K562 (cell line): Measurements from ENCODE around the gene SART1. TPM values are rescaled to one million over a fixed set of nuclear protein-coding genes. Genes with fewer than 3 reads are reported as not detected.

Experiments
- ATAC-seq: fragments of 200-7000 bp; cut with Tn5 transposase; 3 replicates; pipeline ENCODE4 v1.9.1; 2020; ENCODE audit warnings: moderate library complexity
- BruUV-seq: library from RNA; stranded (reverse); fragments of 400-500 nt; replicated peaks from 2 replicates; lab custom pipeline; 2021; lab: Mats Ljungman, UMichigan
- CTCF ChIA-PET: fragments of 300-600 bp; formaldehyde crosslinking; extraction: SDS; loops from one replicate; lab custom pipeline; 2021; ENCODE audit warnings: low intra/inter-chr PET ratio; lab: Yijun Ruan, JAX
- POLR2A ChIA-PET: fragments of 300-600, 350-650 bp; sonication (Branson Sonifier 250); formaldehyde crosslinking; extraction: SDS; loops from one replicate; lab custom pipeline; 2021; ENCODE audit warnings: antibody characterized with exemption, inconsistent platforms; lab: Yijun Ruan, JAX
- DNase-seq, 4 experiments: peaks; one replicate each; pipeline versions ENCODE4 v3.0.0 to v3.0.0-alpha.2; 2011 to 2018; ENCODE audit warnings: low spot score in 3 of 4, mixed read lengths in 3 of 4; ENCODE audit errors: extremely low read depth in 1 of 4
- FAIRE-seq: peaks from 2 replicates; lab custom pipeline; 2011; peaks lifted over from hg19 to GRCh38; lab: Jason Lieb, UNC
- H2AFZ ChIP-seq: 2 replicates; pipeline ENCODE4 v1.6.0; 2011; ENCODE audit warnings: low read depth, low read length, control low read depth, inconsistent platforms
- H3K27ac ChIP-seq: fragments of 200-600 bp; 3 replicates; pipeline ENCODE4 v1.8.0; 2011; ENCODE audit warnings: low read depth, mild to moderate bottlenecking, control low read depth, inconsistent platforms, low read length, moderate library complexity, mixed read lengths; ENCODE audit errors: extremely low read depth
- H3K27me3 ChIP-seq, 2 experiments: fragments of 300-600 bp in 1 of 2; 2 replicates in 1 of 2; 3 replicates in 1 of 2; pipeline versions ENCODE4 v1.6.0 to v1.8.0; 2011; ENCODE audit warnings: inconsistent platforms in 2 of 2, low read length in 2 of 2, mild to moderate bottlenecking in 1 of 2, mixed read lengths in 1 of 2, moderate library complexity in 1 of 2; ENCODE audit not compliant: control insufficient read depth in 2 of 2, insufficient read depth in 2 of 2
- H3K36me3 ChIP-seq: fragments of 300-600 bp; 3 replicates; pipeline ENCODE4 v1.8.0; 2011; ENCODE audit warnings: mild to moderate bottlenecking, low read length, inconsistent platforms; ENCODE audit not compliant: control insufficient read depth, insufficient read depth
- H3K4me1 ChIP-seq, 2 experiments: fragments of 200-600 bp in 1 of 2; replicated peaks in 1 of 2; 2 replicates in 1 of 2; 3 replicates in 1 of 2; pipeline versions ENCODE4 v1.5.1 to v1.8.0; 2011; ENCODE audit warnings: inconsistent platforms in 2 of 2, low read length in 2 of 2, mild to moderate bottlenecking in 1 of 2, mixed read lengths in 1 of 2, moderate library complexity in 1 of 2; ENCODE audit not compliant: control insufficient read depth in 2 of 2, insufficient read depth in 2 of 2
- H3K4me2 ChIP-seq: 2 replicates; pipeline ENCODE4 v1.6.1; 2011; ENCODE audit warnings: low read length, control low read depth, inconsistent platforms, mixed read lengths; ENCODE audit not compliant: insufficient read depth
- H3K4me3 ChIP-seq: fragments of 200-600 bp; sonication (generic), shearing (Covaris generic); 2 replicates; pipeline ENCODE4 v1.5.1; 2016; ENCODE audit warnings: control low read depth, inconsistent platforms
- H3K79me2 ChIP-seq: fragments of 200-600 bp; 3 replicates; pipeline ENCODE4 v1.8.0; 2011; ENCODE audit warnings: low read length, inconsistent platforms; ENCODE audit not compliant: control insufficient read depth, insufficient read depth
- H3K9ac ChIP-seq, 2 experiments: 2 replicates each; pipeline versions ENCODE4 v1.6.0 to v1.6.1; 2011; ENCODE audit warnings: low read depth in 2 of 2, low read length in 2 of 2, control low read depth in 1 of 2, inconsistent platforms in 1 of 2, mild to moderate bottlenecking in 1 of 2, mixed read lengths in 1 of 2; ENCODE audit not compliant: insufficient read depth in 1 of 2
- H3K9me1 ChIP-seq: one replicate; pipeline ENCODE4 v1.6.0; 2011; ENCODE audit warnings: inconsistent platforms, mild to moderate bottlenecking, low read length, moderate library complexity; ENCODE audit not compliant: control insufficient read depth, insufficient read depth
- H3K9me3 ChIP-seq: replicated peaks from 2 replicates; pipeline ENCODE4 v1.5.1; 2011; ENCODE audit warnings: low read depth, low read length, inconsistent platforms; ENCODE audit not compliant: control insufficient read depth, insufficient read depth
- H4K20me1 ChIP-seq: replicated peaks from 2 replicates; pipeline ENCODE4 v1.6.1; 2011; ENCODE audit warnings: low read length, inconsistent platforms, mixed read lengths; ENCODE audit not compliant: control insufficient read depth, insufficient read depth
- ARID1B ChIP-seq: fragments of 450-650 bp; IDR thresholded peaks from 2 replicates; pipeline ENCODE4 v1.6.1; 2016; ENCODE audit warnings: antibody characterized with exemption, mild to moderate bottlenecking, inconsistent platforms
- DPF2 ChIP-seq: fragments of 450-650 bp; IDR thresholded peaks from 2 replicates; pipeline ENCODE4 v1.6.1; 2016
- FOXK2 ChIP-seq, 2 experiments: fragments of 450-650 bp; IDR thresholded peaks in 1 of 2; conservative IDR thresholded peaks in 1 of 2; 2 replicates each; pipeline ENCODE4 v1.6.1; 2016; ENCODE audit warnings: low read depth in 2 of 2, mild to moderate bottlenecking in 1 of 2
- JUN ChIP-seq, 2 experiments: sonication (generic) in 1 of 2; formaldehyde crosslinking in 1 of 2; IDR thresholded peaks; 2 replicates each; pipeline versions ENCODE4 v1.6.1 to v1.8.0; 2012 to 2022; ENCODE audit warnings: borderline replicate concordance in 2 of 2, mild to moderate bottlenecking in 2 of 2, improper control_type of control experiment in 1 of 2, low read depth in 1 of 2, low read length in 1 of 2, missing genetic modification reagents in 1 of 2
- JUND ChIP-seq, 2 experiments: IDR thresholded peaks; 2 replicates in 1 of 2; 3 replicates in 1 of 2; pipeline ENCODE4 v1.6.1; 2011; ENCODE audit warnings: borderline replicate concordance in 2 of 2, low read depth in 2 of 2, low read length in 2 of 2, improper control_type of control experiment in 1 of 2, missing biosample characterization in 1 of 2, missing genetic modification characterization in 1 of 2, missing genetic modification reagents in 1 of 2
- MIER1 ChIP-seq: fragments of 450-650 bp; IDR thresholded peaks from 2 replicates; pipeline ENCODE4 v1.6.1; 2016; ENCODE audit warnings: antibody characterized with exemption, mild to moderate bottlenecking, low read depth
- NFE2 ChIP-seq: IDR thresholded peaks from 2 replicates; pipeline ENCODE4 v1.6.1; 2014; ENCODE audit warnings: antibody characterized with exemption, low read depth
- POLR2G ChIP-seq: fragments of 200-400 bp; formaldehyde crosslinking; IDR thresholded peaks from 2 replicates; pipeline ENCODE4 v1.6.1; 2017; ENCODE audit warnings: low read depth, mild to moderate bottlenecking, antibody characterized with exemption, low read length, moderate library complexity
- RUNX1 ChIP-seq: sonication (generic); IDR thresholded peaks from 2 replicates; pipeline ENCODE4 v1.6.1; 2016; ENCODE audit warnings: antibody characterized with exemption, low read depth
- SAFB ChIP-seq: fragments of 200-400 bp; formaldehyde crosslinking; IDR thresholded peaks from 2 replicates; pipeline ENCODE4 v1.6.1; 2017; ENCODE audit warnings: low read depth, low read length, borderline replicate concordance
- SMARCA5 ChIP-seq: fragments of 450-650 bp; IDR thresholded peaks from 2 replicates; pipeline ENCODE4 v1.6.1; 2016
- ZNF282 ChIP-seq: sonication (generic); formaldehyde crosslinking; IDR thresholded peaks from 2 replicates; pipeline ENCODE4 v1.8.1; 2023; ENCODE audit warnings: missing genetic modification reagents
- WGBS: fragments of 100-300 bp; shearing (Covaris generic); methylation state at CpG from one replicate; pipeline ENCODE4 v1.1.6; 2016; ENCODE audit warnings: low coverage, mixed read lengths; ENCODE audit not compliant: insufficient coverage; ENCODE audit errors: missing lambda C conversion rate; 5-methylcytosine and 5-hydroxymethylcytosine counted together
- in situ Hi-C: fragments of 300-500 bp; cut with MboI; formaldehyde crosslinking; loops from 4 replicates; pipeline ENCODE4 v1.15.0; 2018; ENCODE audit warnings: inconsistent platforms, mixed read lengths
- intact Hi-C: fragments of 100-400 bp; cut with micrococcal nuclease; formaldehyde crosslinking; loops from 2 replicates; pipeline ENCODE4 v1.14.2; 2022
- polyA plus RNA-seq, 8 experiments: library from polyadenylated mRNA; depleted of rRNA in 4 of 8; stranded (reverse) in 5 of 8; unstranded in 3 of 8; fragments of >200 nt; fragmentation: Nextera tagmentation in 2 of 8; fragmentation: Illumina TruSeq in 1 of 8; extraction: Ambion mirVana in 2 of 8; extraction: Trizol in 1 of 8; gene quantifications; 2 replicates each; pipeline versions ENCODE4 v1.2.1 to v1.2.3, GENCODE V29; 2011 to 2014; ENCODE audit warnings: inconsistent platforms in 1 of 8, missing spikeins in 1 of 8
- total RNA-seq, 7 experiments: library from RNA; depleted of rRNA in 6 of 7; stranded (reverse); fragments of >200 nt in 6 of 7; fragmentation: Illumina TruSeq in 2 of 7; extraction: Trizol in 2 of 7; gene quantifications; 2 replicates each; pipeline versions ENCODE4 v1.2.1 to v1.2.3, GENCODE V29; 2011 to 2021; ENCODE audit warnings: low replicate concordance in 1 of 7
- TF ChIP-seq, protein P1 (sequence below): fragments of 250-450 bp; sonication (Bioruptor Pico); IDR thresholded peaks from 2 replicates; pipeline ENCODE4 v1.8.0; 2021; ENCODE audit warnings: moderate library complexity, mild to moderate bottlenecking, inconsistent platforms
- TF ChIP-seq, protein P2 (sequence below): fragments of 450-650 bp; formaldehyde crosslinking; IDR thresholded peaks from 2 replicates; pipeline ENCODE4 v1.4.0; 2020; ENCODE audit warnings: mild to moderate bottlenecking, moderate library complexity

SART1 gene
- total and polyA plus RNA-seq, 9 of the 15 experiments (the other 6 are each of a cell fraction or from before 2014, with no cell fraction given), result 4.8 to 84.1 (median 31.7) TPM

DNA sequence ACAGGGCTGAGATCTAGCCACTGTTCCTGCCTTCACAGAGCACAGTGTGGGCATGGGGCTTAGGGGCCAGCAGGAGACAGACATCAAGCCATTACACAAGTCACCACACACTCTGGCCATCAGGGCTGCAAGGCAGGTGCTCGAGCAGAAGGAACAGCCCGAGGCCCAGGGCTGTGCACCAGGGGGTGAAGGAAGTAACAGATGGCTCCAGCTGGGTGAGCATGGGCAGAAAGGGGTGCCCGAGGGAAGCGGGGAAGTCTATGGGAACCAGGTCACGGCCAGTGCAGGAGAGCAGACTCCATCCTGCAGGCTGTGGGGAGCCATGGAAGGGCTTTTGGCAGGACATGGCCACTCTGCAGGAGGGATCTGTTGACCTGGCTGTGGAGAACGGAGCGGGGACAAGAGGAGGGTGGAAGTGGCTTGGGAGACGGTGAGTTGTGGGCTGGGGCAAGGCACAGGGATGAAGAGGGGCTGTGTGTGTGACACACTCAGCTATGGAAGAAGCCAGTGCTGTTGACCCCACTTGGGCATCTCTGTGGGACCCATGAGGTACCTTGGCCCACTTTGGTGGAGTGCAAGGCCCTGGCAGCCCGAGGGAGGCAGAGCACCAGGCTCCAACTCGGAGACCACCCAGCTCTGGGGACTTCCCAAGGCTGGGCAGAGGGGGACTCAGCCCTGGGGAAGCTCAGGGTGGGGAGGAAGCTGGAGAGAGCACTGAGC, 46.3 kb upstream of the SART1 start (continued):
- TF ChIP-seq, protein P1, sequence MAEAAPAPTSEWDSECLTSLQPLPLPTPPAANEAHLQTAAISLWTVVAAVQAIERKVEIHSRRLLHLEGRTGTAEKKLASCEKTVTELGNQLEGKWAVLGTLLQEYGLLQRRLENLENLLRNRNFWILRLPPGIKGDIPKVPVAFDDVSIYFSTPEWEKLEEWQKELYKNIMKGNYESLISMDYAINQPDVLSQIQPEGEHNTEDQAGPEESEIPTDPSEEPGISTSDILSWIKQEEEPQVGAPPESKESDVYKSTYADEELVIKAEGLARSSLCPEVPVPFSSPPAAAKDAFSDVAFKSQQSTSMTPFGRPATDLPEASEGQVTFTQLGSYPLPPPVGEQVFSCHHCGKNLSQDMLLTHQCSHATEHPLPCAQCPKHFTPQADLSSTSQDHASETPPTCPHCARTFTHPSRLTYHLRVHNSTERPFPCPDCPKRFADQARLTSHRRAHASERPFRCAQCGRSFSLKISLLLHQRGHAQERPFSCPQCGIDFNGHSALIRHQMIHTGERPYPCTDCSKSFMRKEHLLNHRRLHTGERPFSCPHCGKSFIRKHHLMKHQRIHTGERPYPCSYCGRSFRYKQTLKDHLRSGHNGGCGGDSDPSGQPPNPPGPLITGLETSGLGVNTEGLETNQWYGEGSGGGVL (CRISPR knock-in tag), result no peak

DNA sequence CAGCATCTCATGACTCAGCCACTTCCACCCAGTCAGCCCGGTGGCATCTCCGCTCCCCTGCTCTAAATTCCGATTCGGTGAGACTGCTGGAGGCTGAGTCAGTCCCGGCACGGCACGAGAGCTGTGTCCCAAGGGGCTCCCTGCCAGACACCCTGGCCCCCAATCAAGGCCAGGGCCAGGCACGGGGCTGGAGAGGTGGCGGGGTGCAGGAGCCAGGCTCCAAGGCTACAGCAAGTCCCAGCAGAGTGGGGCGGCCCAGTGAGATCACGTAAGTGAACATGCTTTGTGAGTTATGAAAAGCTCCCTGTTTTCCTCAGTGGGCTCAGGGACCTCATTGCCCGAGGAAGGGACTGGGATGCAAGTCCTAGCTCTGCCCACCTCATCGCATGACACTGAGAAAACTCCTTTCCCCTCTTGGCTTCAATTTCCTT, 45.7 kb upstream of the SART1 start:
- no peaks in the 10 kb centered on the region for H3K27me3 ChIP-seq
- H3K79me2 ChIP-seq, result peaks cover 31% of the 10 kb centered on the region
- in situ Hi-C loops (no loop called here), intact Hi-C loops (no loop called here)
- H3K9me1 ChIP-seq, result no peaks in the 10 kb centered on the region
- H4K20me1 ChIP-seq, result no peaks in the 10 kb centered on the region
- H3K36me3 ChIP-seq, result peaks cover 14% of the 10 kb centered on the region; the same call in 1 of the 3 replicates
- H3K4me3 ChIP-seq, result no peak overlapping the region
- H3K27ac ChIP-seq, result no peak overlapping the region
- no peak overlapping the region for H2AFZ ChIP-seq
- peaks cover 43 to 72% of the 10 kb centered on the region in 2 experiments for H3K4me1 ChIP-seq
- ChIA-PET POLR2A (interaction anchor here (0.5 to 2.3 kb wide), 11 partner anchors 9 to 227 kb away, joined by 3 to 14 read pairs (median 3); partner anchors contain the start of genes CCDC85B and FOSL1), CTCF (no interaction called here)
- 26% methylated on average over 13 of the region's 13 CpGs for WGBS
- BruUV-seq, result no TSS peak
- FAIRE-seq, result peak; percentile 51
- H3K9ac ChIP-seq, result peak overlapping the region in 1 of 2 experiments; percentile 84; a peak in 3 of 4 replicates
- DNase-seq, result peak in 2 of 4 experiments; percentile 53 to 55
- peak; percentile 4; the same call in 2 of the 3 replicates for ATAC-seq
- no peaks in the 10 kb centered on the region for H3K9me3 ChIP-seq
- peak overlapping the region; percentile 1; the same call in 1 of the 2 replicates for H3K4me2 ChIP-seq
- TF ChIP-seq DPF2 (peak; percentile 38; the same call in 1 of the 2 replicates), POLR2G (peak; percentile 60), JUN (IDR thresholded peaks at IDR 0.05; ENCODE audit: borderline replicate concordance, low read depth, low read length) (peak; percentile 81), JUN (CRISPR knock-in tag; IDR thresholded peaks at IDR 0.05; ENCODE audit: borderline replicate concordance) (no peak), NFE2 (peak; percentile 77), SMARCA5 (no peak), RUNX1 (no peak), MIER1 (no peak), FOXK2 (conservative IDR thresholded peaks at IDR 0.05 in 1 of 2, IDR thresholded peaks at IDR 0.05 in 1 of 2; ENCODE audit: low read depth in 2 of 2) (no peak), JUND (IDR thresholded peaks at IDR 0.05; ENCODE audit: borderline replicate concordance, low read depth, low read length) (peak; percentile 71), JUND (tag; IDR thresholded peaks at IDR 0.05; ENCODE audit: borderline replicate concordance, low read depth, low read length) (no peak), SAFB (no peak), ARID1B (peak; percentile 66), ZNF282 (CRISPR knock-in tag) (no peak)
- TF ChIP-seq, protein P2, sequence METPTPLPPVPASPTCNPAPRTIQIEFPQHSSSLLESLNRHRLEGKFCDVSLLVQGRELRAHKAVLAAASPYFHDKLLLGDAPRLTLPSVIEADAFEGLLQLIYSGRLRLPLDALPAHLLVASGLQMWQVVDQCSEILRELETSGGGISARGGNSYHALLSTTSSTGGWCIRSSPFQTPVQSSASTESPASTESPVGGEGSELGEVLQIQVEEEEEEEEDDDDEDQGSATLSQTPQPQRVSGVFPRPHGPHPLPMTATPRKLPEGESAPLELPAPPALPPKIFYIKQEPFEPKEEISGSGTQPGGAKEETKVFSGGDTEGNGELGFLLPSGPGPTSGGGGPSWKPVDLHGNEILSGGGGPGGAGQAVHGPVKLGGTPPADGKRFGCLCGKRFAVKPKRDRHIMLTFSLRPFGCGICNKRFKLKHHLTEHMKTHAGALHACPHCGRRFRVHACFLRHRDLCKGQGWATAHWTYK (CRISPR knock-in tag), result no peak
